NB4 (cell line): ENCODE results near the gene GNPTAB.
"Not testable (repeated sequence)": the region's sequence is repeated elsewhere in the genome, so short reads cannot be mapped to it uniquely, and the experiment has no call there.

Source experiments
- CTCF ChIP-seq: IDR thresholded peaks from one replicate; pipeline ENCODE4 v1.5.1; 2012; ENCODE audit warnings: low read depth, low read length
- MAX ChIP-seq: IDR thresholded peaks from 2 replicates; pipeline ENCODE4 v1.6.1; 2011; ENCODE audit warnings: low read depth, low read length
- MYC ChIP-seq: IDR thresholded peaks from 2 replicates; pipeline ENCODE4 v1.6.1; 2011; ENCODE audit warnings: low read depth, low read length
- POLR2A ChIP-seq: IDR thresholded peaks from 2 replicates; pipeline ENCODE4 v1.6.1; 2011; ENCODE audit warnings: mild to moderate bottlenecking; ENCODE audit not compliant: insufficient read length; ENCODE audit errors: extremely low read depth

- TF ChIP-seq POLR2A, CTCF, MAX, MYC: not testable (repeated sequence)
These were observed 18.0 kb downstream of the GNPTAB start for GRCh38 chr12:101812716-101813115.
